Measurements from ENCODE around the gene LRRC37A. TPM values are rescaled to one million over a fixed set of nuclear protein-coding genes. Genes with fewer than 3 reads are reported as not detected.
A peak's percentile ranks its signal among the peaks of the same experiment; 100 is the strongest.
"Not testable (repeated sequence)": the region's sequence is repeated elsewhere in the genome, so short reads cannot be mapped to it uniquely, and the experiment has no call there.

Gene LRRC37A
- 1.1 TPM in 2 replicates for polyA plus RNA-seq (2013)

- H2BK5ac ChIP-seq (ENCODE audit: low read depth, low read length, poor library complexity); H3K9me3 ChIP-seq (ENCODE audit: insufficient read depth, low read depth, low read length); H3K9ac ChIP-seq (ENCODE audit: low read length); H3K4me2 ChIP-seq (ENCODE audit: low read length); DNase-seq; H2AK5ac ChIP-seq (ENCODE audit: low read length); H3K23ac ChIP-seq (ENCODE audit: low read length); H4K12ac ChIP-seq (ENCODE audit: low read depth, low read length); H3K4me3 ChIP-seq (ENCODE audit: low read depth, low read length); H3K4me1 ChIP-seq (ENCODE audit: control insufficient read depth in 1 of 2, insufficient read depth in 2 of 2, low read length in 2 of 2); H4K91ac ChIP-seq (ENCODE audit: low read depth, low read length); H3K27me3 ChIP-seq (ENCODE audit: insufficient read depth, low read length); H3K27ac ChIP-seq (ENCODE audit: low read depth, low read length); H2BK120ac ChIP-seq (ENCODE audit: insufficient read depth, low read length, poor library complexity); H3K36me3 ChIP-seq (ENCODE audit: control insufficient read depth in 1 of 2, insufficient read depth in 2 of 2, low read length in 2 of 2); H3K4ac ChIP-seq (ENCODE audit: low read depth, low read length); H2BK12ac ChIP-seq (ENCODE audit: low read length); H3K18ac ChIP-seq (ENCODE audit: low read length); H2AFZ ChIP-seq (ENCODE audit: insufficient read depth, low read length, poor library complexity); H4K8ac ChIP-seq (ENCODE audit: low read depth, low read length); H3K79me2 ChIP-seq (ENCODE audit: control insufficient read depth, insufficient read depth, low read length, poor library complexity); H3K14ac ChIP-seq (ENCODE audit: low read length); H3K79me1 ChIP-seq (ENCODE audit: low read length): not testable (repeated sequence)
- WGBS (ENCODE audit: extremely low coverage, insufficient coverage, insufficient read length), result no CpG with 5 or more reads among the region's 16 CpGs
These were observed at the start of gene LRRC37A for GRCh38 chr17:46294831-46295230. TSS of gene LRRC37A (plus strand) at chr17:46295131. CDS start at chr17:46295134, 3 bp downstream.

DNA sequence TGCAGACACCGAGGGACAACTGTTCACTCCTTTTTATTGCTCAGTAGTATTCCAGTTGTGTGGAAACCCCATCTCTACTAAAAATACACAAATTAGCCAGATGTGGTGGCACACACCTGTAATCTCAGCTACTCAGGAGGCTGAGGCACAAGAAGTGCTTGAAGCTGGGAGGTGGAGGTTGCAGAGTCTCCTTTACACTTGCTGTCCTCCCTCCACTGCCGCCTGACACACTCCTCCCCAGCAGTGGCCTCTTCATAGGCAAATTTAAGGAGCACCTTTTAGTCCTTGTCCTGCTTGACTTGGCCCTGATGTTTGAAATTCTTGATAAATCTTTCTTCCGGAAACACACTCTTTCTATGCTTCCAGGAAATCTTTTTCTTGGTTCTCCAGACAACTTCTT, 45.8 kb upstream of the LRRC37A start:
- H4K91ac ChIP-seq (ENCODE audit: low read depth, low read length); H3K4ac ChIP-seq (ENCODE audit: low read depth, low read length); H3K27me3 ChIP-seq (ENCODE audit: insufficient read depth, low read length); H3K4me1 ChIP-seq (ENCODE audit: control insufficient read depth in 1 of 2, insufficient read depth in 2 of 2, low read length in 2 of 2); H4K12ac ChIP-seq (ENCODE audit: low read depth, low read length); H4K8ac ChIP-seq (ENCODE audit: low read depth, low read length); H3K14ac ChIP-seq (ENCODE audit: low read length); H2AFZ ChIP-seq (ENCODE audit: insufficient read depth, low read length, poor library complexity); H3K27ac ChIP-seq (ENCODE audit: low read depth, low read length); H3K79me1 ChIP-seq (ENCODE audit: low read length); H3K9me3 ChIP-seq (ENCODE audit: insufficient read depth, low read depth, low read length); DNase-seq; H3K4me3 ChIP-seq (ENCODE audit: low read depth, low read length); H3K4me2 ChIP-seq (ENCODE audit: low read length); H3K9ac ChIP-seq (ENCODE audit: low read length); H3K79me2 ChIP-seq (ENCODE audit: control insufficient read depth, insufficient read depth, low read length, poor library complexity); H2BK120ac ChIP-seq (ENCODE audit: insufficient read depth, low read length, poor library complexity); H2BK5ac ChIP-seq (ENCODE audit: low read depth, low read length, poor library complexity); H3K23ac ChIP-seq (ENCODE audit: low read length); H2BK12ac ChIP-seq (ENCODE audit: low read length); H2AK5ac ChIP-seq (ENCODE audit: low read length); H3K36me3 ChIP-seq (ENCODE audit: control insufficient read depth in 1 of 2, insufficient read depth in 2 of 2, low read length in 2 of 2); H3K18ac ChIP-seq (ENCODE audit: low read length): not testable (repeated sequence)
- no CpG with 5 or more reads among the region's 3 CpGs for WGBS (ENCODE audit: extremely low coverage, insufficient coverage, insufficient read length)

DNA sequence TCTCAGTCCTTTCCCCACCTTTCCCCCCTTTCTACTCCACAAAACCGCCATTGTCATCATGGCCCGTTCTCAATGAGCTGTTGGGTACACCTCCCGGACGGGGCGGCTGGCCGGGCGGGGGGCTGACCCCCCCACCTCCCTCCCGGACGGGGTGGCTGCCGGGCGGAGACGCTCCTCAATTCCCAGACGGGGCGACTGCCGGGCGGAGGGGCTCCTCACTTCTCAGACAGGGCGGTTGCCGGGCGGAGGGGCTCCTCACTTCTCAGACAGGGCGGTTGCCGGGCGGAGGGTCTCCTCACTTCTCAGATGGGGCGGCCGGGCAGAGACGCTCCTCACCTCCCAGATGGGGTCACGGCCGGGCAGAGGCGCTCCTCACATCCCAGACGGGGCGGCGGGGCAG, 42.1 kb upstream of the LRRC37A start:
- H3K4me1 ChIP-seq (ENCODE audit: control insufficient read depth in 1 of 2, insufficient read depth in 2 of 2, low read length in 2 of 2); H4K91ac ChIP-seq (ENCODE audit: low read depth, low read length); H4K12ac ChIP-seq (ENCODE audit: low read depth, low read length); H3K14ac ChIP-seq (ENCODE audit: low read length); DNase-seq; H2AK5ac ChIP-seq (ENCODE audit: low read length); H4K8ac ChIP-seq (ENCODE audit: low read depth, low read length); H3K27me3 ChIP-seq (ENCODE audit: insufficient read depth, low read length); H2BK120ac ChIP-seq (ENCODE audit: insufficient read depth, low read length, poor library complexity); H3K27ac ChIP-seq (ENCODE audit: low read depth, low read length); H3K36me3 ChIP-seq (ENCODE audit: control insufficient read depth in 1 of 2, insufficient read depth in 2 of 2, low read length in 2 of 2); H2AFZ ChIP-seq (ENCODE audit: insufficient read depth, low read length, poor library complexity); H3K4me2 ChIP-seq (ENCODE audit: low read length); H3K79me2 ChIP-seq (ENCODE audit: control insufficient read depth, insufficient read depth, low read length, poor library complexity); H3K4me3 ChIP-seq (ENCODE audit: low read depth, low read length); H3K9ac ChIP-seq (ENCODE audit: low read length); H3K9me3 ChIP-seq (ENCODE audit: insufficient read depth, low read depth, low read length); H2BK12ac ChIP-seq (ENCODE audit: low read length); H3K79me1 ChIP-seq (ENCODE audit: low read length); H3K18ac ChIP-seq (ENCODE audit: low read length); H3K23ac ChIP-seq (ENCODE audit: low read length); H3K4ac ChIP-seq (ENCODE audit: low read depth, low read length); H2BK5ac ChIP-seq (ENCODE audit: low read depth, low read length, poor library complexity): not testable (repeated sequence)
- no CpG with 5 or more reads among the region's 31 CpGs for WGBS (ENCODE audit: extremely low coverage, insufficient coverage, insufficient read length)

DNA sequence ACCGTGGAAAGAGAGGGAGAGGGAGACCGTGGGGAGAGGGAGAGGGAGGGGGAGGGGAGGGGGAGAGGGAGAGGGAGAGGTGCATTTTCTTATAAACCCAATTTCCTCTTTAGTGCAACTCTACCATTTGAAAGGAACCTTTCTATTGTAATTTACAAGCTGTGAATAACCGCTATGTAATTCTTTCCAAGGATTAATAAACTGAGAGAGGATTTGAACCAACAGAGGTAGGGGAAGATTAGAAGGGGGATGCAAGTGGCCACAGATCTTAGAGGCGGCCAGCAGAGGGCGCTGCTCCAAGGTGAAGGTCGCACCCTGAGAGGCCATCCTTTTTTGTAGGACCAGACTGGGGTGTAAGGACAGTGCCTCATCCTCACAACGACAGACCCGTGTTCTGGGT, 41.2 kb upstream of the LRRC37A start:
- not testable (repeated sequence) for H3K4ac ChIP-seq (ENCODE audit: low read depth, low read length); H3K79me2 ChIP-seq (ENCODE audit: control insufficient read depth, insufficient read depth, low read length, poor library complexity); H2AFZ ChIP-seq (ENCODE audit: insufficient read depth, low read length, poor library complexity); H3K4me3 ChIP-seq (ENCODE audit: low read depth, low read length); H3K4me1 ChIP-seq (ENCODE audit: control insufficient read depth in 1 of 2, insufficient read depth in 2 of 2, low read length in 2 of 2); H2BK12ac ChIP-seq (ENCODE audit: low read length); H2BK5ac ChIP-seq (ENCODE audit: low read depth, low read length, poor library complexity); H2BK120ac ChIP-seq (ENCODE audit: insufficient read depth, low read length, poor library complexity); H3K18ac ChIP-seq (ENCODE audit: low read length); H3K23ac ChIP-seq (ENCODE audit: low read length); H3K4me2 ChIP-seq (ENCODE audit: low read length); H2AK5ac ChIP-seq (ENCODE audit: low read length); H3K27ac ChIP-seq (ENCODE audit: low read depth, low read length); H3K27me3 ChIP-seq (ENCODE audit: insufficient read depth, low read length); H4K8ac ChIP-seq (ENCODE audit: low read depth, low read length); H3K36me3 ChIP-seq (ENCODE audit: control insufficient read depth in 1 of 2, insufficient read depth in 2 of 2, low read length in 2 of 2); H3K9me3 ChIP-seq (ENCODE audit: insufficient read depth, low read depth, low read length); H4K91ac ChIP-seq (ENCODE audit: low read depth, low read length); H3K79me1 ChIP-seq (ENCODE audit: low read length); H4K12ac ChIP-seq (ENCODE audit: low read depth, low read length); H3K14ac ChIP-seq (ENCODE audit: low read length); H3K9ac ChIP-seq (ENCODE audit: low read length)
- peak; percentile 25 to 60 for DNase-seq
- no CpG with 5 or more reads among the region's 8 CpGs for WGBS (ENCODE audit: extremely low coverage, insufficient coverage, insufficient read length)

All from trophoblast cell (in vitro differentiated cells and primary cell).